NCI-H2029 treated with DMSO at 0.1 percent for 48 hours (cell line): ENCODE results near the gene NUBP2.

Experiments
- DNase-seq: peaks from one replicate; lab custom pipeline; 2025; lab: John Stamatoyannopoulos, UW

The NUBP2 gene

GRCh38 chr16:1782408-1783264, at the start of gene NUBP2, which contains the start of gene SPSB3:
NUBP2 (plus strand) TSS chr16:1782960; CDS start chr16:1783021, 61 bp downstream.
SPSB3 (minus strand) TSS chr16:1782571; CDS start chr16:1781483, 1,088 bp downstream.
- peak; percentile 96 for DNase-seq

GRCh38 chr16:1734123-1734522, 48.6 kb upstream of the NUBP2 start:
- DNase-seq: no peak

DNA sequence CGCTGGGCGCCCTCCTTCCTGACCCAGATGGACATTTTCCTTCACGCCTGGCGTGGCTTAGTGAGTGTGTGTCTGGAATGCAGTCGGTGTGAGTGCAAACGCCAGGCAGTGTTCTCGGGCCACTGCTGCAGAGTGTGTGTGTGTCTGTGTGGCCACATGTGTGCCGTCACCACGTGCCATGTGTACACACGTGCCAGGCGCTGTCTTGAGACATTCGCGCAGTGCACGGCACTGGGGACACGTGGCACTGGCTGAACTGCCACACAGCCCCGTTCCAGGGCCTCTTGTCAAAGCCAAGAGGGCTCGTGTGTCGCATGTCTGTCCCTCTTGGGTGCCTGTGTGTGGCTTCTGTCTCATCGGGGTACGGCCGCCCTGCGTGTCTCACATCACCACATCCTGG, 47.9 kb upstream of the NUBP2 start:
- no peak for DNase-seq

- no peak for DNase-seq
These were observed 42.5 kb upstream of the NUBP2 start for GRCh38 chr16:1740234-1740633.

DNA sequence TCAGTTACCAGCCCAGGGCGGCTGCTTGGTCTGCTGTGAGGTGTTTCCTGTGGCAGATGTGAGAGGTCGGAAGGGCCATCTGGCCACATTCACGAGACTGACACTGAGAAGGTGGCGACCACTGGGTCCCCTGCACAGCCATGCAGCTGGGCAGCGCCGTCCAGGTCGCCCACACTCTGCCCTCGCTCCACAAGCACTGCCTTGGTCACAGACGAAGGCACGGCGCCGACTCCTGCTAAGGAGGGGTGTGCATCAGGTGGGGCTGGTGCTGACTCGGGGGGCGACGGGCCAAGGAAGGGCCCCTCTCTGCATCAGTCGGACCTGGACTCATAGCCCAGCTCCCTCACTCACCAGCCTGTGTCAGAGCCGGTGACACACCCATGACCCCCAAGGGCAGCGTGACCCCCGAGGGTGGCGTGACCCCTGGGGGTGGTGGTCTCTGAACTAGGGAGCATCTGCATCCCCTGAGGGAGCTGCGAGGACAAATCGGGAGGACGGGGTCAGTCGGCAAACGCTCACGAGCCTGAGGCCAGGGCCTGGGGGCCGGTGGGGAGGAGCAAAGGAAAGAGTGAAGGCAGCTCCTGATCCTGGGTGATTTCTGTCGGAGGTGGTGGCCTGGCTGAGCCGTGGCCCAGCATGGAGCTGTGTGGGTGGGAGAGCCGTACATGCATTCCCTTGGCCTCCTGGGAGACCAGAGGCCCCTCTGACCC, 41.8 kb upstream of the NUBP2 start:
- no peak for DNase-seq

DNA sequence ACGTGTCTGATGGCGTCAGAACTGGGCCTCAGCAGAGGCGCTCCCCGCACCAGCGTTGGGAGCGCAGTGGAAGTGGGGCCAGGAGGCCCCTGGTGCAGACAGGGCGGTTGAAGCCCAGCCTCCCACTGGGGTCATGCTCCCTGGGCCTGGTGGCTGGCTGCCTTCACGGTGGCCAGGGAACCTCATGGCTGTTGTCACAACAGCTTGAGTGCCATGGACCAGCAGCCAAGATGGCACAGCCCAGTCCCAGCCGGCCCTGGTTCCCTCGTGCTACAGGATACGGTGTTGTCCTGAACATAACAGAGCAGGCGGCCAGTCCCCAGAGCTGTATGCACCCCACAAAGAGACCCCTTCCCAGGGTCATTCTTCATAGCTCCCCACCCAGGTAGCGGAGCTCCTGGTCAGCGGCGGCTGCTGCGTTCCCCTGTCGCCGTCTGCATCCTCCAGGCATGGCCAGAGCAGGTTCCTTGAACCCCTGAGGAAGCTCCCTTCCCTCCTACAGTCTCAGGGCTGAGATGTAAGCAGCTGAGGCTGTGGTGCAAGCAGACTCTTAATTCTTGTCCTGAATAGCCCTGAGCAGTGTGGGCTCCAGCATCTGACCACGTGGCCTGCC, 41.1 kb upstream of the NUBP2 start:
- DNase-seq: no peak

DNA sequence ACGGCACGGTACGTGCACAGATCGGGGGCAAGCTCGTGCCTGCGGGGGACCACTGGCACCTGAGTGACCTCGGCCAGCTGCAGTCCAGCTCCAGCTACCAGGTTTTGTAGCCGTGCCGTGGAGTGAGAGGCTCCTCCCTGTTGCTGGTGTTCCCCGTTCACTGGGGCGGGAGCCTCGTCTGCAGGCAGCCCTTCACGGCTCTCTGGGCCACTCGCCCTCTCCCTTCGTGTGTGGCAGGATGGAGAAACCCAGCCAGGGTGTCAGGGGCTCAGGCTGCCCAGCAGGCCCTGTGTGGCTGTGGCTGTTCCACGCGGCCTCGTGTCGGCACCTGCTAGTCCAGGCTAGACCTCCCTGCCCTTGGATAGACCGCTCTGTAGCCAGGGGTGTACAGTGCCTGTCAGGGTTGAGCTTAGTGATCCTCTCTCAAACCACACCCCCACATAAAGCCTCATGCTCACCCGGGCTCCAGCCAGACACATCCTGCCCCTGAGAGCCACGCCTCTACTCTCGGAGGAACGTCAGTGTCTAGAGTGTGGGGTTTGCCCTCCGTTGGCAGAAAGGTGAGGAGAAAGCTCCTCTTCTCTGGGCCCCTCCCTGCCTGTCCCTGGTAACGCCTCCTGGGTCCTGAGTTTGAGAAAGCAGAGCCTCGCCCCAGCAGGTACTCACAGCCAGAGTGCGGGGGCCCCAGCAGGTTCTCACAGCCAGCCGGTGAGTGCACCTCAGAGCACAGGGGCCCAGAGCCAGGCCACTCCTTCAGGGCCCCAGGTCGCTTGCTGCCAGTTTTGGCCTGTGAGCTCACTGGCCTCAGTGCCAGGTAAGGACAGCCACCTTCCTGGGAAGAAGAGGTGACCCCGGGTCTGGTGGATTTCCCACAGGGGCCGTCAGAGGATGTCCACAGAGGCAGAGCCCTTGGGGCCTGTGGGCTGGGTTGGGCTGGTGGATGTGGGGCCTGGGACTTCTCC, 39.1 kb upstream of the NUBP2 start:
- DNase-seq: no peak

- no peak for DNase-seq
These were observed 38.4 kb upstream of the NUBP2 start for GRCh38 chr16:1744338-1744840.

GRCh38 chr16:1745181-1745899, 37.4 kb upstream of the NUBP2 start:
- no peak for DNase-seq

GRCh38 chr16:1745900-1746692, 36.7 kb upstream of the NUBP2 start:
- no peak for DNase-seq

- DNase-seq: no peak
These were observed 36.0 kb upstream of the NUBP2 start for GRCh38 chr16:1746693-1747195.

DNA sequence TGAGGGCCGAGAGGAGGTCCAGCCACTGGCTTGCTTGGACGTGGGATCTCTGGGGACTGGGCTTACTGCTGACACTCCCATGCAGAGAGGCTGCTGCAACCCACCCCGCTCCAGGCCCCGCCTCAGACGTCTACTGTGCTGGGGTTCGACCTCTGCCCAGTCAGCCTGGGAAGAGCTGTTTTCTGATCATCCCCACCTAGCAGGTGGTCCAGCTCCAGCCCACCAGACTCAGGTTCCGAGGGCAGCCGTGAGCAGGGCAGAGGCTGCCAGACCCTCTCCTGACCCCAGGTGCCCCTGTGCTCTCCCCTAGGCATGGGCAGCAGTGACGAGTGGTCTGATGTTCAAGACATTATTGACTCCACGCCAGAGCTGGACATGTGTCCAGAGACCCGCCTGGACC, 34.8 kb upstream of the NUBP2 start:
- no peak for DNase-seq

- no peak for DNase-seq
These were observed 33.3 kb upstream of the NUBP2 start for GRCh38 chr16:1749152-1750117.

- no peak for DNase-seq
These were observed 30.8 kb upstream of the NUBP2 start for GRCh38 chr16:1751946-1752345.

GRCh38 chr16:1752853-1753252, 29.9 kb upstream of the NUBP2 start:
- no peak for DNase-seq

DNA sequence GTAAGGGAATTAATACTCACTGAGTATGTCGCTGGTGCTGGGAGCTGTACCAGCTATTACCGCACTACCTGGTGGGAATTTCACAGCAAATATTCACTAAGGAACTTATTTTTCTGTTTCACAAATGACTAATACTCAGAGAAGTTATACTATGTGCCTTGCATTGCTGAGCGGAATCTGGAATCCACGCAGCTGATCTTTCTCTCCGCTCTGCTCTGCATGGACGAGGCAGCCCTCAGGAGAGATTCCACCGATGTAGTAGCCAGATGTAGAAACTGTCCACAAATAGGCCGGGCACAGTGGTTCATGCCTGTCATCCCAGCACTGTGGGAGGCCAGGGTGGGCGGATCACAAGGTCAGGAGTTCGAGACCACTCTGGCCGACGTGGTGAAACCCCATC, 28.6 kb upstream of the NUBP2 start:
- no peak for DNase-seq

GRCh38 chr16:1757714-1758461, 24.9 kb upstream of the NUBP2 start:
- DNase-seq: no peak

DNA sequence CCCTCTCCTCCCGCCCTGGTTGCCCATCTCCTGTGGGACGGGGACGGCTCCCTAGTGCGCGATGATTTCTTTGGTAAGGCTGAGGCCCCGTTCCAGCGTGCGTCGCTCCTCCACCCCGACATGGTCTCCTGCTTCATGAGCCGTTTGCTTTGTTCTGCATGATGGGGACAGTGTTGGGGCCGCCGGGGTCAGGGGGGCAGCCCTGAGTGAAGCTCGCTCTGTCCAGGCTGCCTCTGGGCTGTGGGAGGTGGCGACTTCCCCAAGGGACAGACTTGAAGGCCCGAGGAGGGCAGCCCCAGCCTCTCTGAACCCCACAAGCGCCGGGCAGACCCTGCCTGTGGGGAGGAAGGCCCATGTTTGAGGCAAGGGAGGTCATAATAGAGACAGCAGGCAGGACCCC, 23.8 kb upstream of the NUBP2 start:
- no peak for DNase-seq
